Cerebellar nuclear complex (tissue), 1 donor: ENCODE data around the gene MYBBP1A.

Experiments
- DNase-seq, 2 experiments: peaks; one replicate each; lab custom pipeline; 2025; lab: John Stamatoyannopoulos, UW

Gene MYBBP1A

GRCh38 chr17:4549781-4550533 is 5.2 kb downstream of the MYBBP1A start:
- no peak for DNase-seq

GRCh38 chr17:4548721-4549531 is 6.3 kb downstream of the MYBBP1A start:
- no peak for DNase-seq

- no peak for DNase-seq
Measured at GRCh38 chr17:4548061-4548461, 7.1 kb downstream of the MYBBP1A start.

GRCh38 chr17:4547118-4547906 is 7.9 kb downstream of the MYBBP1A start:
- no peak for DNase-seq

- DNase-seq: no peak
Measured at GRCh38 chr17:4545217-4545951, 9.8 kb downstream of the MYBBP1A start.

GRCh38 chr17:4544951-4545216 is 10.3 kb downstream of the MYBBP1A start:
- DNase-seq: peak in 1 of 2 experiments; percentile 13

- DNase-seq: no peak
Measured at GRCh38 chr17:4544135-4544950, 10.8 kb downstream of the MYBBP1A start.

GRCh38 chr17:4543557-4544026 is 11.6 kb downstream of the MYBBP1A start:
- DNase-seq: no peak

GRCh38 chr17:4542726-4543191 is 12.4 kb downstream of the MYBBP1A start:
- no peak for DNase-seq

GRCh38 chr17:4542003-4542725 is 13.0 kb downstream of the MYBBP1A start:
- no peak for DNase-seq

- no peak for DNase-seq
Measured at GRCh38 chr17:4541328-4542002, 13.7 kb downstream of the MYBBP1A start.

GRCh38 chr17:4540687-4541327 is 14.4 kb downstream of the MYBBP1A start:
- no peak for DNase-seq

- no peak for DNase-seq
Measured at GRCh38 chr17:4540224-4540651, 14.9 kb downstream of the MYBBP1A start.

GRCh38 chr17:4539576-4540223 is 15.5 kb downstream of the MYBBP1A start:
- DNase-seq: no peak

- no peak for DNase-seq
Measured at GRCh38 chr17:4539025-4539424, 16.2 kb downstream of the MYBBP1A start.

- DNase-seq: no peak
Measured at GRCh38 chr17:4538236-4539002, 16.8 kb downstream of the MYBBP1A start.

GRCh38 chr17:4537451-4538235 is 17.5 kb downstream of the MYBBP1A start:
- no peak for DNase-seq
